GM12875 (cell line): Measurements from ENCODE around the gene CTXND2.

Source experiments
- H3K4me3 ChIP-seq: one replicate; pipeline ENCODE4 v1.5.1; 2011; ENCODE audit warnings: low read depth, low read length, control low read depth
- TF ChIP-seq, protein P1 (sequence below): IDR thresholded peaks from 2 replicates; pipeline ENCODE4 v1.5.1; 2011; ENCODE audit warnings: low read depth, mild to moderate bottlenecking, control low read depth, inconsistent platforms, low read length, moderate library complexity, borderline replicate concordance; ENCODE audit not compliant: insufficient read depth

Gene CTXND2

DNA sequence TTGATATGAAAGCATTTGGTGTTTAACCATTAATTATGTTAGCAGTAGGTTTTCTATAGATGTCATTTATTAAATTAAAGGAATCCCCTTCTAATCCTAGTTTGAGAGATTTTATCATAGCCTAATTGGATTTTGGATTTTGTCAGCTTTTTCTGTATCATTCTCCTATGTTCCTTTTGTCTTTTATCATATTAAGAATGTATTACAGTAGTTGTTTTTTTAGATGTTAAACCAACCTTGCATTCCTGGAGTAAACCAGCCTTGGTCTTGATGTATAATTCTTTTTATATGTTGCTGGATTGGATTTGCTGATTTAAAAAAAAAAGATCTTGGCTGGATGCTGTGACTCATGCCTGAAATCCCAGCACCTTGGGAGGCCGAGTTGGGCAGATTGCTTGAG lies 44.8 kb downstream of the CTXND2 start:
- TF ChIP-seq, protein P1, sequence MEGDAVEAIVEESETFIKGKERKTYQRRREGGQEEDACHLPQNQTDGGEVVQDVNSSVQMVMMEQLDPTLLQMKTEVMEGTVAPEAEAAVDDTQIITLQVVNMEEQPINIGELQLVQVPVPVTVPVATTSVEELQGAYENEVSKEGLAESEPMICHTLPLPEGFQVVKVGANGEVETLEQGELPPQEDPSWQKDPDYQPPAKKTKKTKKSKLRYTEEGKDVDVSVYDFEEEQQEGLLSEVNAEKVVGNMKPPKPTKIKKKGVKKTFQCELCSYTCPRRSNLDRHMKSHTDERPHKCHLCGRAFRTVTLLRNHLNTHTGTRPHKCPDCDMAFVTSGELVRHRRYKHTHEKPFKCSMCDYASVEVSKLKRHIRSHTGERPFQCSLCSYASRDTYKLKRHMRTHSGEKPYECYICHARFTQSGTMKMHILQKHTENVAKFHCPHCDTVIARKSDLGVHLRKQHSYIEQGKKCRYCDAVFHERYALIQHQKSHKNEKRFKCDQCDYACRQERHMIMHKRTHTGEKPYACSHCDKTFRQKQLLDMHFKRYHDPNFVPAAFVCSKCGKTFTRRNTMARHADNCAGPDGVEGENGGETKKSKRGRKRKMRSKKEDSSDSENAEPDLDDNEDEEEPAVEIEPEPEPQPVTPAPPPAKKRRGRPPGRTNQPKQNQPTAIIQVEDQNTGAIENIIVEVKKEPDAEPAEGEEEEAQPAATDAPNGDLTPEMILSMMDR, result no peak
- H3K4me3 ChIP-seq, result no peak overlapping the region

DNA sequence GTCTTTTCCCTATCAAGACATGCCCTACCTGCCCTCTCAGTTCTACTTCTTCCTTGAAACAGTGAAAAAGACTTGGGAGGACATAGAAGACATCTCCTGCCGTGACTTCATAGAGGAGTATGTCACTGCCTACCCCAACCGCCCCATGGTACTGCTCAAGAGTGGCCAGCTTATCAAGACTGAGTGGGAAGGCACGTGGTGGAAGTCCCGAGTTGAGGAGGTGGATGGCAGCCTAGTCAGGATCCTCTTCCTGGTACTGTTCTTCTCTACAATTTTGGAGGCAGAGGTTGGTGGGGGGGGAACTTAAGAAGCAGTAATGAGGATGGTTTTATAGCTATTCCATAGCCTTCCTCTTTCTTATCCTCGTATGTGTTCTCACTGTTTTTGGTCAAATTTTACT lies 57.9 kb downstream of the CTXND2 start:
- TF ChIP-seq, protein P1, result no peak
- H3K4me3 ChIP-seq, result no peak overlapping the region

DNA sequence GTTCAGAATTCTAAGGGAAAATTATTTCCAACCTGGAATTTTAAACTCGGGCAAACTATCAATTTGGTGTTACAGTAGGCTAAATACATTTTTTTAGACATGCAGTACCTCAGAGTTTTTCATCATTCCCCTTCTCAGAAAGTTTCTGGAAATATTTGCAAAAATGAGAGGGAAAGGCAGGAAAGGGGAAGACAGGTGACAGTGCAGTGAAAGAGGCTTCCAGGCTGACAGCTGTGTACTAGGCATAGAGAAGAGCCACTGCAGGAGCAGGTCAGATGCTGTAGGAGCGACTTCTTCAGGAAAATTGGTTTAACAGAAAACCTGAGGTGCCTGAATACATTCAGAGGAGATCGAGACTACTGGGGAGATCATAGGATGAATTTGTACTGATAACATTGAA lies 67.8 kb downstream of the CTXND2 start:
- H3K4me3 ChIP-seq, result no peak overlapping the region
- TF ChIP-seq, protein P1, result no peak

DNA sequence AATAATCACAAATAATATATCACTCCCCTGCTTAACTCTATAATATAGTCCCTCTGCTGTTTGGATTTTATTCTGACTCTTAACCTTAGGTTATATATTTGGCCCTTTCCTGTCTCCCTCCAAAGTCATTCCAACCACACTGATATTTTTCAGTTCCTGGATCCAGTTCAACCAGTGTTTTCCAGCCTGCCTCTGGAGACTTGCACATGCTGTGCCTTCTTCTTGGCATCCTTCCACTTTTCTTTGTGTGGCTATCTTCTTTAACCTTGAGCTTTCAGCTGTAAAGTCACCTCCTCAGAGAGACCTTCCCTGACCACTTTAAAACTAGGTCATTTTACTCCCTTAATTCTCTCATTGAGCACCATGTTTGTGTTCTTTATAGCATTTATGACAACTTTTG lies 68.3 kb downstream of the CTXND2 start:
- TF ChIP-seq, protein P1, result no peak
- no peak overlapping the region for H3K4me3 ChIP-seq

DNA sequence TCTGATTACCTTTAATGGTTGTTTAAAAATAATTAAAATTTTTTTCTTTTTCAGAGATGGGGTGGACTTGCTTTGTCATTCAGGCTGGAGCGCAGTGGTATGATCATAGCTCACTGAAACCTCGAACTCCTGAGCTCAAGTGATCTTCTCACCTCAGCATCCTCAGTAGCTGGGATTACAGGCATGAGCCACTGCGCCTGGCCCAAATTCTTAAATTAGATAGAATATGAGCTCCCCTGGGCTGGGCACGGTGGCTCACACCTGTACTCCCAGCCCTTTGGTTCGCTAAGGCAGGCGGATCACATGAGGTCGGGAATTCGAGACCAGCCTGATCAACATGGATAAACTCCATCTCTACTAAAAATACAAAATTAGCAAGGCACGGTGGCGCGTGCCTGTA lies 70.7 kb downstream of the CTXND2 start:
- TF ChIP-seq, protein P1, result no peak
- no peak overlapping the region for H3K4me3 ChIP-seq

DNA sequence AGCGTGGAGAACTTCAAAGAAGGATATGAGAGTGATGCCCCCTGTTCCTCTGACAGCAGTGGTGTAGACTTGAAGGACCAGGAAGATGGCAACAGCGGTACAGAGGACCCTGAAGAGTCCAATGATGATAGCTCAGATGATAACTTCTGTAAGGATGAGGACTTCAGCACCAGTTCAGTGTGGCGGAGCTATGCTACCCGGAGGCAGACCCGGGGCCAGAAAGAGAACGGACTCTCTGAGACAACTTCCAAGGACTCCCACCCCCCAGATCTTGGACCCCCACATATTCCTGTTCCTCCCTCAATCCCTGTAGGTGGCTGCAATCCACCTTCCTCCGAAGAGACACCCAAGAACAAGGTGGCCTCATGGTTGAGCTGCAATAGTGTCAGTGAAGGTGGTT lies 73.7 kb downstream of the CTXND2 start:
- TF ChIP-seq, protein P1, result no peak

DNA sequence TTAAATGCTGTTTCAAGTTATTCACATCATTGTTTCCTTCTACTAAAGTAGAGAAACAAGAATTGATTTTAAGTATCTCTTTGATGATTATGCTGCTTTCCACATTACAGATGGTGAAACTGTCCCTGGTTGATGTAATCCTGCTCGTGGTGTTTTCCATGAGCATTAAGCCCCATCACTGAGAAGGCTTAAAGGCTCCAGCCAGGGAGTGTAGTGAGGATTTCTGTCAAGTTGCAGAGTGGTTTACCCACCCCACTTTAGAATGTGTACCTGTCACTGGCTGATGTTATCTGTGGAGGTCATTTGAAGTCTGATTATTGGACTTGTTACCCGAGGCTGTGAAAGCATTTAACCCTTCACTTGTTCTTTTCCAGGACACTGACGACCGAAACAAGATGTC lies 74.8 kb downstream of the CTXND2 start:
- H3K4me3 ChIP-seq, result no peak overlapping the region
- TF ChIP-seq, protein P1, result no peak

More for the DNA sequence above, 73.7 kb downstream of the CTXND2 start:
- no peak overlapping the region for H3K4me3 ChIP-seq
